ENCODE data around the gene EXOC6B.

GRCh38 chr2:72511906-72512305 is 313.9 kb downstream of the EXOC6B start:
- TF ChIP-seq, protein P1, sequence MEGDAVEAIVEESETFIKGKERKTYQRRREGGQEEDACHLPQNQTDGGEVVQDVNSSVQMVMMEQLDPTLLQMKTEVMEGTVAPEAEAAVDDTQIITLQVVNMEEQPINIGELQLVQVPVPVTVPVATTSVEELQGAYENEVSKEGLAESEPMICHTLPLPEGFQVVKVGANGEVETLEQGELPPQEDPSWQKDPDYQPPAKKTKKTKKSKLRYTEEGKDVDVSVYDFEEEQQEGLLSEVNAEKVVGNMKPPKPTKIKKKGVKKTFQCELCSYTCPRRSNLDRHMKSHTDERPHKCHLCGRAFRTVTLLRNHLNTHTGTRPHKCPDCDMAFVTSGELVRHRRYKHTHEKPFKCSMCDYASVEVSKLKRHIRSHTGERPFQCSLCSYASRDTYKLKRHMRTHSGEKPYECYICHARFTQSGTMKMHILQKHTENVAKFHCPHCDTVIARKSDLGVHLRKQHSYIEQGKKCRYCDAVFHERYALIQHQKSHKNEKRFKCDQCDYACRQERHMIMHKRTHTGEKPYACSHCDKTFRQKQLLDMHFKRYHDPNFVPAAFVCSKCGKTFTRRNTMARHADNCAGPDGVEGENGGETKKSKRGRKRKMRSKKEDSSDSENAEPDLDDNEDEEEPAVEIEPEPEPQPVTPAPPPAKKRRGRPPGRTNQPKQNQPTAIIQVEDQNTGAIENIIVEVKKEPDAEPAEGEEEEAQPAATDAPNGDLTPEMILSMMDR (IDR thresholded peaks at IDR 0.05; ENCODE audit: control extremely low read depth in 1 of 3, insufficient read depth in 1 of 3, low read depth in 1 of 3, low read length in 3 of 3), result no peak
- TF ChIP-seq HDAC6 (IDR thresholded peaks at IDR 0.05; ENCODE audit: low read depth, low read length) (no peak), POLR2A (IDR thresholded peaks at IDR 0.05; ENCODE audit: control extremely low read depth in 1 of 2, low read depth in 2 of 2, low read length in 2 of 2) (no peak), BCL11A (IDR thresholded peaks at IDR 0.05; ENCODE audit: low read depth in 2 of 2, low read length in 2 of 2) (no peak)
